PFSK-1 (cell line): Measurements from ENCODE around the gene MAP3K4.

Experiments used
- FOXP2 ChIP-seq: optimal IDR thresholded peaks from 2 replicates; pipeline ENCODE3; 2011; ENCODE audit warnings: borderline replicate concordance, control low read depth, inconsistent platforms; ENCODE audit not compliant: insufficient read depth; ENCODE audit errors: extremely low read length, extremely low read depth
- POLR2AphosphoS5 ChIP-seq: IDR thresholded peaks from 2 replicates; pipeline ENCODE4 v1.6.1; 2012; ENCODE audit warnings: low read depth, mild to moderate bottlenecking, control low read depth, low read length, moderate library complexity
- REST ChIP-seq, 2 experiments: IDR thresholded peaks; 2 replicates each; pipeline versions ENCODE4 v1.6.1 to v1.8.0; 2011 to 2012; ENCODE audit warnings: low read depth in 2 of 2, low read length in 2 of 2, control low read depth in 1 of 2, inconsistent platforms in 1 of 2, mild to moderate bottlenecking in 1 of 2, moderate library complexity in 1 of 2; ENCODE audit not compliant: insufficient read depth in 1 of 2
- TAF1 ChIP-seq: IDR thresholded peaks from 2 replicates; pipeline ENCODE4 v1.6.1; 2012; ENCODE audit warnings: low read length, control low read depth, borderline replicate concordance; ENCODE audit not compliant: insufficient read depth

- TF ChIP-seq TAF1, result no peak
- TF ChIP-seq REST (IDR thresholded peaks at IDR 0.05; ENCODE audit: insufficient read depth in 1 of 2, low read depth in 2 of 2, low read length in 2 of 2), result no peak
- no peak for TF ChIP-seq POLR2AphosphoS5
- no peak for TF ChIP-seq FOXP2
Observed at GRCh38 chr6:160996131-160996601, 4.6 kb downstream of the MAP3K4 start.
